Activated B cell treated with CpG ODN at 0.5 μM for 24 hours (primary cell): ENCODE data around the gene KCNH2. TPM values are rescaled to one million over a fixed set of nuclear protein-coding genes. Genes with fewer than 3 reads are reported as not detected.

Experiments used
- ATAC-seq: fragments of 200-7000 bp; cut with Tn5 transposase; one replicate; pipeline ENCODE4 v1.10.0; 2021; ENCODE audit warnings: low read depth, mild to moderate bottlenecking, moderate library complexity
- CTCF ChIA-PET: fragments of 350-600 bp; sonication (Branson Sonifier 250); formaldehyde crosslinking; loops from one replicate; lab custom pipeline; 2021; ENCODE audit warnings: antibody characterized with exemption; lab: Charles Lee
- POLR2A ChIA-PET: fragments of 350-600 bp; sonication (Branson Sonifier 250); formaldehyde crosslinking; loops from one replicate; lab custom pipeline; 2021; ENCODE audit warnings: antibody characterized with exemption; lab: Charles Lee
- DNase-seq: peaks from one replicate; pipeline ENCODE4 v3.0.0; 2022
- H3K27ac Mint-ChIP-seq: one replicate; pipeline ENCODE4 v1.8.0; 2020; ENCODE audit warnings: mixed read lengths
- H3K27me3 Mint-ChIP-seq: one replicate; pipeline ENCODE4 v1.8.0; 2021; ENCODE audit warnings: mixed read lengths
- H3K36me3 Mint-ChIP-seq: one replicate; pipeline ENCODE4 v1.8.0; 2021; ENCODE audit warnings: low read depth, mixed read lengths
- H3K4me1 Mint-ChIP-seq: one replicate; pipeline ENCODE4 v1.8.0; 2021; ENCODE audit warnings: mixed read lengths
- H3K4me3 Mint-ChIP-seq: one replicate; pipeline ENCODE4 v1.8.0; 2020; ENCODE audit warnings: mild to moderate bottlenecking, mixed read lengths
- H3K9me3 Mint-ChIP-seq: one replicate; pipeline ENCODE4 v1.8.0; 2020; ENCODE audit warnings: mixed read lengths
- CTCF ChIP-seq: fragments of 200-600 bp; IDR thresholded peaks from one replicate; pipeline ENCODE4 v1.8.0; 2022; ENCODE audit warnings: antibody characterized with exemption, mild to moderate bottlenecking
- intact Hi-C: fragments of 100-400 bp; cut with micrococcal nuclease; formaldehyde crosslinking; loops from one replicate; pipeline ENCODE4 v1.15.1; 2024
- total RNA-seq: library from RNA; stranded (reverse); gene quantifications from 2 replicates; pipeline ENCODE4 v1.2.3, GENCODE V29; 2022

KCNH2 gene
- total RNA-seq, 1 donor from 2014 or later: 0.29 TPM

GRCh38 chr7:150947241-150947745, 30.8 kb downstream of the KCNH2 start:
- ChIA-PET CTCF (no interaction called here), POLR2A (interaction anchor here (0.5 kb wide), 1 partner anchor 148 kb away, joined by 3 read pairs; no protein-coding TSS in a partner anchor)
- no peaks in the 10 kb centered on the region for H3K4me1 Mint-ChIP-seq
- H3K9me3 Mint-ChIP-seq: no peaks in the 10 kb centered on the region
- H3K27ac Mint-ChIP-seq: no peak overlapping the region
- H3K4me3 Mint-ChIP-seq: no peak overlapping the region
- intact Hi-C loops: no loop called here
- TF ChIP-seq CTCF: no peak
- H3K27me3 Mint-ChIP-seq: peaks cover 9% of the 10 kb centered on the region
- DNase-seq (no peak), ATAC-seq (no peak)
- no peaks in the 10 kb centered on the region for H3K36me3 Mint-ChIP-seq

- intact Hi-C loops: no loop called here
- H3K27me3 Mint-ChIP-seq: peaks cover 9% of the 10 kb centered on the region
- H3K36me3 Mint-ChIP-seq: no peaks in the 10 kb centered on the region
- no peak overlapping the region for H3K4me3 Mint-ChIP-seq
- TF ChIP-seq CTCF: no peak
- H3K9me3 Mint-ChIP-seq: no peaks in the 10 kb centered on the region
- no peaks in the 10 kb centered on the region for H3K4me1 Mint-ChIP-seq
- CTCF ChIA-PET: no interaction called here
- DNase-seq: no peak
- POLR2A ChIA-PET: interaction anchor here (0.5 kb wide), 1 partner anchor 148 kb away, joined by 3 read pairs; no protein-coding TSS in a partner anchor
- no peak overlapping the region for H3K27ac Mint-ChIP-seq
- ATAC-seq: no peak
Measured at GRCh38 chr7:150946421-150947240, 31.5 kb downstream of the KCNH2 start.

GRCh38 chr7:150945853-150946420, 32.2 kb downstream of the KCNH2 start:
- ATAC-seq (no peak), DNase-seq (no peak)
- no peaks in the 10 kb centered on the region for H3K4me1 Mint-ChIP-seq
- intact Hi-C loops: no loop called here
- ChIA-PET POLR2A (interaction anchor here (0.6 kb wide), 1 partner anchor 38 kb away, joined by 6 read pairs; no protein-coding TSS in a partner anchor), CTCF (no interaction called here)
- H3K27ac Mint-ChIP-seq: no peak overlapping the region
- H3K27me3 Mint-ChIP-seq: peaks cover 13% of the 10 kb centered on the region
- no peak for TF ChIP-seq CTCF
- H3K36me3 Mint-ChIP-seq: no peaks in the 10 kb centered on the region
- H3K9me3 Mint-ChIP-seq: no peaks in the 10 kb centered on the region
- H3K4me3 Mint-ChIP-seq: no peak overlapping the region

GRCh38 chr7:150945171-150945852, 32.8 kb downstream of the KCNH2 start:
- peaks cover 13% of the 10 kb centered on the region for H3K27me3 Mint-ChIP-seq
- H3K27ac Mint-ChIP-seq: no peak overlapping the region
- H3K4me3 Mint-ChIP-seq: no peak overlapping the region
- intact Hi-C loops: no loop called here
- DNase-seq: no peak
- H3K4me1 Mint-ChIP-seq: no peaks in the 10 kb centered on the region
- no peaks in the 10 kb centered on the region for H3K36me3 Mint-ChIP-seq
- ATAC-seq: no peak
- ChIA-PET POLR2A (interaction anchor here (0.6 kb wide), 1 partner anchor 37 kb away, joined by 6 read pairs; no protein-coding TSS in a partner anchor), CTCF (no interaction called here)
- no peaks in the 10 kb centered on the region for H3K9me3 Mint-ChIP-seq
- TF ChIP-seq CTCF: no peak
